Articular chondrocyte of knee joint (primary cell): ENCODE results near the gene LIG1. TPM values are rescaled to one million over a fixed set of nuclear protein-coding genes. Genes with fewer than 3 reads are reported as not detected.

Source experiments
- total RNA-seq: library from RNA; depleted of rRNA; stranded (reverse); fragments of >200 nt; gene quantifications from 2 replicates; pipeline ENCODE4 v1.2.3, GENCODE V29; 2012

LIG1 gene
- total RNA-seq, result 10.1 and 10.8 TPM in 2 replicates

GRCh38 chr19:48169939-48170803 lies at the start of gene LIG1, which contains the start of gene ZSWIM9:
LIG1 (minus strand) TSS chr19:48170344; CDS start chr19:48165566, 4,778 bp downstream.
ZSWIM9 (plus strand) TSS chr19:48170680; CDS start chr19:48171803, 1,123 bp downstream.

GRCh38 chr19:48110350-48110966 lies 59.7 kb downstream of the LIG1 start, which contains the start of gene PLA2G4C:
PLA2G4C (minus strand) TSS chr19:48110817; CDS start chr19:48106529, 4,288 bp downstream.

Other genes with a start within 250 kb of the LIG1 start
- gene BSPH1, start 178.2 kb downstream of the LIG1 start, total RNA-seq, result not detected in 2 replicates
- not detected in 2 replicates for gene ELSPBP1, start 175.7 kb downstream of the LIG1 start, total RNA-seq
- gene CABP5, start 126.3 kb downstream of the LIG1 start, total RNA-seq, result not detected in 2 replicates
- gene PLA2G4C, start 59.5 kb downstream of the LIG1 start, total RNA-seq, result 5.6 and 15.2 TPM in 2 replicates
- gene ZSWIM9, start 336 bp upstream of the LIG1 start, total RNA-seq, result 1.4 and 1.7 TPM in 2 replicates
- gene CARD8, start 85.6 kb upstream of the LIG1 start, total RNA-seq, result 18.8 and 22.6 TPM in 2 replicates
- gene ZNF114, start 99.7 kb upstream of the LIG1 start, total RNA-seq, result 0.43 TPM in 1 of 2 replicates, not detected in the other
- 186 and 193 TPM in 2 replicates for gene EMP3, start 155.2 kb upstream of the LIG1 start, total RNA-seq
- gene TMEM143, start 193.6 kb upstream of the LIG1 start, total RNA-seq, result 3.8 and 4.8 TPM in 2 replicates
- not detected in 2 replicates for gene SYNGR4, start 194.0 kb upstream of the LIG1 start, total RNA-seq
- 131 and 160 TPM in 2 replicates for gene KDELR1, start 221.2 kb upstream of the LIG1 start, total RNA-seq
- gene GRIN2D, start 223.3 kb upstream of the LIG1 start, total RNA-seq, result 0.22 and 0.26 TPM in 2 replicates